ENCODE data around the gene XPNPEP2.

DNA sequence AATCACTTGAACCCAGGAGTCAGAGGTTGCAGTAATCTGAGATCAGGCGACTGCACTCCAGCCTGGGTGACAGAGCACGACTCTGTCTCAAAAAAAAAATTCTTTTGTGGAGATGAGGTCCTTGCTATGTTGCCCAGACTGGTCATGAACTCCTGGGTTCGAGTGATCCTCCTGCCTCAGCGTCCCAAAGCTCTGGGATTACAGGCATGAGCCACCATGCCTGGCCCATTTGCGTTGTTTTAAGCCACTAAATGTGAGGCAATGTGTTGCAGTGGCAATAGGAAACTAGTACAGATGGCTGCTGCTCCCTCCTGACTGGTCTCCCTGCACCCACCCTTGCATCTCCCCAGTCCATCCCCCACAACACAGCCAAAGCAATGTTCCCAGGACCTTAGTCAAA lies 44.0 kb upstream of the XPNPEP2 start:
- TF ChIP-seq, protein P1, sequence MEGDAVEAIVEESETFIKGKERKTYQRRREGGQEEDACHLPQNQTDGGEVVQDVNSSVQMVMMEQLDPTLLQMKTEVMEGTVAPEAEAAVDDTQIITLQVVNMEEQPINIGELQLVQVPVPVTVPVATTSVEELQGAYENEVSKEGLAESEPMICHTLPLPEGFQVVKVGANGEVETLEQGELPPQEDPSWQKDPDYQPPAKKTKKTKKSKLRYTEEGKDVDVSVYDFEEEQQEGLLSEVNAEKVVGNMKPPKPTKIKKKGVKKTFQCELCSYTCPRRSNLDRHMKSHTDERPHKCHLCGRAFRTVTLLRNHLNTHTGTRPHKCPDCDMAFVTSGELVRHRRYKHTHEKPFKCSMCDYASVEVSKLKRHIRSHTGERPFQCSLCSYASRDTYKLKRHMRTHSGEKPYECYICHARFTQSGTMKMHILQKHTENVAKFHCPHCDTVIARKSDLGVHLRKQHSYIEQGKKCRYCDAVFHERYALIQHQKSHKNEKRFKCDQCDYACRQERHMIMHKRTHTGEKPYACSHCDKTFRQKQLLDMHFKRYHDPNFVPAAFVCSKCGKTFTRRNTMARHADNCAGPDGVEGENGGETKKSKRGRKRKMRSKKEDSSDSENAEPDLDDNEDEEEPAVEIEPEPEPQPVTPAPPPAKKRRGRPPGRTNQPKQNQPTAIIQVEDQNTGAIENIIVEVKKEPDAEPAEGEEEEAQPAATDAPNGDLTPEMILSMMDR (IDR thresholded peaks at IDR 0.05) = no peak
- no peak for TF ChIP-seq ZFX (IDR thresholded peaks at IDR 0.05; ENCODE audit: borderline replicate concordance)
